Coronary artery (tissue), 2 donors: ENCODE results near the gene KCNS1.
A peak's percentile ranks its signal among the peaks of the same experiment; 100 is the strongest.

Experiments used
- DNase-seq: peaks from one replicate; pipeline ENCODE4 v3.0.0-alpha.2; 2017; ENCODE audit warnings: low spot score
- H3K27ac ChIP-seq, 2 donors: fragments of 200-600 bp; sonication (generic); one replicate each; pipeline ENCODE4 v1.5.1; 2016 to 2019
- H3K4me3 ChIP-seq: fragments of 200-600 bp; sonication (generic); 2 replicates; pipeline ENCODE4 v1.5.1; 2016; ENCODE audit warnings: mild to moderate bottlenecking, moderate library complexity
- CTCF ChIP-seq: fragments of 200-600 bp; sonication (generic); IDR thresholded peaks from one replicate; pipeline ENCODE4 v1.5.1; 2019; ENCODE audit warnings: antibody characterized with exemption

Gene KCNS1

DNA sequence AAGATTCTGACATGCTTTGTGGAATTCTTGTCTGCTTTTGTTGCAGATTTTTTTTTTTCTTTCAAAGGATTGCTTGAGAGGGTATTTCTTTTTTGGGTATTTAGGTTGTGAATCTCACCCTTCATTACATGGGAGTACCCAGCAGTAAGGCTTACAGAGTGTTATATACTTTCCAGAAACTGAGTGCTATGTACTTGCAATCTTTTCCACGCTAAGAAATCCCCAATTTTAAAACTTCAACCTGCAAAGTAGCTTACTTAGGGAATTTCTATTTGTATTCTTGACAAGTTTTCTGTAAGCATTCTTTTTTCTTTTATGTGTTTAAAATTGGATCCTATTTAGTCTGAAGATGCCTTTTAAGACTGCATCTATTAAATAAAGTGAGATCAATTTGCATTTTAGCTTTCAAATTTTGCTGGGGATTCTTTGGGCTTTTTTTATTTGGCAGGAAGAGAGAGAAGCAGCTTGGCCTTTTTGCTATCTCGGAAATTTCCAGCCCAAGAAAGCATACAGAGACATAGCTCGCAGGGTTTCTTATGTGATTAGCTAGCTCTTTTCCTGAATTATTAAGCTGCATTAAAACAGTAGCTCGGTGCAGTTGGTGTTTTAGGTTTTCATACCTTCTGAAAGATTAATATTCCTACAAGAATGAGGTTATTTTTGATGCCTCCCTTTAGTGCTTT lies 42.6 kb downstream of the KCNS1 start:
- Histone ChIP-seq H3K27ac (no peak overlapping the region), H3K4me3 (no peak overlapping the region)
- no peak for DNase-seq
- TF ChIP-seq CTCF = no peak

DNA sequence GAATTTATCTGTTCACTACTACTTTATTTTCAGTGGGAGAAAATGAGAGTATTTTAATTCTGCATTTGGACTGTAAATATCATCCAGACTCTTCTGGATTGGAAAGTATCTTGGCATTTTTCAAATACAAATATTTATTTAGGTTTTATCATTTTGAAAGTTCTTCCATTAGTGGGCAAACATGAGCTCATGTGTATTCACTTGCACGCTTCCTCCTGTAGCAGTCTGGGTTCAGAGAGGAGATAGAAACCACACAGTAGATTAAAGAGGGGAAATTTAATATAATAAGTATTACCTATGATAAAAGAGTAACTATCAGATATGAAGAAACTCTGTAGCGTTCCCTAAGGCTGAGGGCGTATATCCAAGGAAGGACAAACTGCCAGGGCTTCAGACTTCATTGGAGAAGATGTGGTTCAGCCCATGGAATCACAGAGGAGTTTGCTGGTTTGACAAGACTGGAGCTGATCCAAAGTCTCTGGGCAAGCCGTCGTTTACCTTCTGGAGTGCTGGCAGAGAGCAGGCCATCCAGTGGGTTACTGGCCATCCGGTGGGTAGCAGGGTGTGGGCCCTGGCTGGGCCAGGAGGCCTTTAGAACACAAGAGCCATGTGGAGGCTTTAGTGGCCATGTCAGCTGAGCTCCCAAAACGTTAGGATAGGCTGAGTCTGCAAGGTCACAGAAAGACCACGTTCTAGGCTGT lies 44.3 kb downstream of the KCNS1 start:
- H3K4me3 ChIP-seq = no peak overlapping the region
- DNase-seq = no peak
- no peak for TF ChIP-seq CTCF
- H3K27ac ChIP-seq = no peak overlapping the region

DNA sequence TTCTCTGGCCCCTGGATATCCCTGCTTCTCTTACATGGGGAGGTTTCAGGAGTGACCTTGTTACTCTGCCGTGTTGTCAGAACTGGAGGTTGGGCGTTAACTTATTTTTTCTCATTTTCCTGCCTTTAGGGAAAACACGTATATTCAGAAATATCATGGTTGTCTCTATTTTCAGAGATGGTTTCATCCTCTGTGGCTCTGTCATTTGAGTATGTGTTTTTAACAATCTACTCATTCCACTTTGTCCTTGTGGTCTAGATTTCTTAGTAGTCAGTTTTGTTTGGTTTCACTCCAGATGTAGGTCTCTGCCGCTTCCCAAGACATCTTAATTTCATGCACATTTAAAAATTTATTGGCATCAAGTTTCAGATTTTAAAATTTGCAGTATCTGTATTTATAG lies 45.9 kb downstream of the KCNS1 start:
- no peak for TF ChIP-seq CTCF
- H3K4me3 ChIP-seq = no peak overlapping the region
- H3K27ac ChIP-seq = no peak overlapping the region
- DNase-seq = no peak

GRCh38 chr20:45053430-45054351 lies 47.2 kb downstream of the KCNS1 start:
- no peak for DNase-seq
- TF ChIP-seq CTCF = no peak
- peak overlapping the region in 1 of 2 donors; percentile 37 for H3K27ac ChIP-seq

DNA sequence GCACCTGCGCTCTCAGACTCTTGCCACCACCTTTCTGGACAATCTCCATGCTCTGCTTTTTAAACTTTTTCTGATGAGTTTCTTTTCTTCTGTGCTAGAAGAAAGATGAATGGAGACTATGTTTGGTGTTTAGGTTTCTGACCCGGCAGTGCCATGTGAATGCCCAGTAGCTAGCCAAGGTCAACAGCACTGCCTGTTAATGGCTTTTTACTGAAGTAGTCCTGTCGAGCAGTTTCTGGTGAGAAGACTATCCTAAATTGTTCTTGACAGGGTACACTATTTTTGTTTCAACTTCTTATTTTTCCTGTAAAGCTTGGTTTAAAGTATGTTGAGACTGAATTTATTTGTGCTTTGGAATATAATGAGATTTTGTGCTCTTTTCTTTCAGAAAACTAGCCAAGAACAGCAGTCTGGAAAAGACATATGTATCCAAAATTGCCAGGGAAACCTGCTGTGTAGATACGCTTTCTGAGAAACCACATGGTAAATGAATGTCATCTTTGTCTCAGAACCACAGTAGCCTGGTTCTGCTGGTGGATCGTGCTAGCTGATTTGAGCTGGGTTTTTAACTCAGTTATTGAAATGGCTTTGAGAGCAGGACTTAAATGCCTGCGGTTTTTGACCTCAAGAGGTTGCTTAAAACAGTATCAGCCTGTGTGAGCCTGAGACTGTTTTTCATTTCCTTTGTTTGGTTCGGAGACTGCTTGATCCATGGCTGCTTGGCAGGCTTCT lies 48.1 kb downstream of the KCNS1 start:
- Histone ChIP-seq H3K4me3 (no peak overlapping the region), H3K27ac (peak overlapping the region in 1 of 2 donors; percentile 37)
- TF ChIP-seq CTCF = no peak
- no peak for DNase-seq

More at GRCh38 chr20:45053430-45054351, 47.2 kb downstream of the KCNS1 start:
- H3K4me3 ChIP-seq = no peak overlapping the region

GRCh38 chr20:45051204-45052060 lies 49.5 kb downstream of the KCNS1 start:
- TF ChIP-seq CTCF = no peak
- DNase-seq = no peak
- Histone ChIP-seq H3K4me3 (no peak overlapping the region), H3K27ac (no peak overlapping the region)
